Measurements from ENCODE around the gene NFIX.

- no peak for TF ChIP-seq EZH2phosphoT487 (IDR thresholded peaks at IDR 0.05; ENCODE audit: low read depth)
- TF ChIP-seq CTCF (IDR thresholded peaks at IDR 0.05; ENCODE audit: low read depth, low read length): no peak
Measured at GRCh38 chr19:13054626-13055212, 59.4 kb downstream of the NFIX start.

All from OCI-LY3 (cell line).